GM19193 (cell line): ENCODE measurements around the gene LPCAT1.

Experiments used
- POLR2A ChIP-seq: IDR thresholded peaks from 4 replicates; pipeline ENCODE4 v1.6.1; 2011; ENCODE audit not compliant: insufficient read depth, insufficient read length; ENCODE audit errors: extremely low read depth

The LPCAT1 gene

GRCh38 chr5:1465117-1465516, 58.6 kb downstream of the LPCAT1 start:
- TF ChIP-seq POLR2A, result no peak

DNA sequence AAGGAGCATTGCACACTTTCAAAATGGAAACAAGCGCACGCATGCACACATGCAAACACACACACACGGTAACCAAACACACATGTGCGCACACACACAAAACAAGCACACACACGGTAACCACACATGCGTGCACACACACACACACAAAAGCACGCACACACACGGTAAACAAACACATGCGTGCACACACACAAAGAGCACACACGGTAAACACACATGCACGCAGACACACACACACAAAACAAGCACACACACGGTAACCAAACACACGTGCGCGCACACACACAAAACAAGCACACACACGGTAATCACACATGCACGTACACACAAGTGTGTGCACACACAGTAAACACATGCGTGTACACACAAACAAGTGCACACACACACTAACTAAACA, 59.2 kb downstream of the LPCAT1 start:
- TF ChIP-seq POLR2A, result no peak

DNA sequence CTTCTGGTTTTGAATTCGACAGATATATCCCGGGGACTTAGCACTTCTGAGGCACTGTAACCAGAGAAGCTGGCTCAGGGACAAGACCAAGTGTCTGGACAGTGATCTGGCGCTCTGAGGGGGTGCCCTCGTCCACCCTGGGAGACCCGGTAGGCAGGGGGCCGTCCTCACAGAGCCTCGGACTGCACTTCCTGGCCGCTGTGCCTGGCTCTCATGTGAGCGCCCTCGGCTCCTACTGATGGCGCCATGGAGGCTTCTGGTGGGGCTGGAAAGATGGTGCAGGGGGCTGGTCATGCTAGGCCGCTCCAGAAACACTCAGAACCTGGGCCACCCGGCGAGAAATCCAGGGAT, 59.7 kb downstream of the LPCAT1 start:
- no peak for TF ChIP-seq POLR2A

DNA sequence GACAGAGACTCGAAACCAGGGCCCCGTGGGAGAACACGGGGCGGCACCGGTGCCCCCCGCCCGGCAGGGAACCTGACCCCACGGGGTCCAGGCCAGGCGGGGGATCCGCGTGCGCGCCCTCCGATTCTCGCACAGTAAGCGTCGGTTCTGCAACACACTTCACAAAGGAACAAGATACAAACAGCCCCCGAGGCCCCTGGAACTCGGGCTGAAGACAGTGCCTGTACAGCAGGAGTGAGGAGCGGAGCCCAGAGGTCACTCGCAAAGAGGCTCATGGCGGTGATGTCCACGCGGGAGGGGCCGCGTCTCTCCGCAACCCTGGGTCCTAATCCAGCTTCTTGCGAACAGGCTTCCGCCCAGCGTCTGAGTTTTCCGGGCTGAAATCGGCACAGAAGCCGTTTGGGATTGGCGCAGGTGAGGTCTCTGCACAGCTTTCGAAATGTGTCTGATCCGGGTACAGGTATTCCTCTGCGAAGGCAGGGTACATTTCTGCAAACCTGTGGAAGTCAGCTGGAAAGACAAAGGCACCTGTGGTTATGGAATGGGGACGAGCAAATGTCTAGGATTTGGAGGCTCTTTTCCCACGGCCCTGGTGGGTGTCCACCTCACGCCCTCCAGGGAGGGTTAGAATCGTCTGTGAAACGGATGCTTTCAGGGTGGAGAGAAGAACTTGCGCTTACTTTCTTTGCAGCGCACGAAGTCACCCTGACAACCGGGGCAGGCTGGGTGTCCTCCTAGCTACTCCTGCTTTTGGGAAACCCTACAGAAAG, 60.2 kb downstream of the LPCAT1 start:
- TF ChIP-seq POLR2A, result no peak

- TF ChIP-seq POLR2A, result peak; percentile 11
Observed at GRCh38 chr5:1462358-1462757, 61.4 kb downstream of the LPCAT1 start.

DNA sequence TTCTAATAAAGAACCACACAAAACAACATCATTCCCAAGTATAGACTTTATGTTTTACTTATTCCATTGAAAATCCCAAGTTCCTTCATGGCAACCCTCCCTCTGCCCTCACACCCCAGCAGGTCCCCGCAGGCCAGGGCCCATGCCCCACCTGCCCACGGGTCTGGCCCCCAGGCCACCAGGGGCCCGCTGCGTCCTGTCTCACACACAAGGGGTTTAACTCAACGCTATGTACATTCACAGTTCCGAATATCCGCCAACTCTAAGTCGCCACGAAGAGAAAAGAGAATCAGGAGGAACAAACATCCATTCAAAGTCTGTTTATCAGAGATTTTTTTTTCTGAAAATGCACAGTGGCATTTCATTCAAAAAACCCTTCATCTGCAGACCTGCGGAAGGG, 62.4 kb downstream of the LPCAT1 start:
- TF ChIP-seq POLR2A, result no peak

DNA sequence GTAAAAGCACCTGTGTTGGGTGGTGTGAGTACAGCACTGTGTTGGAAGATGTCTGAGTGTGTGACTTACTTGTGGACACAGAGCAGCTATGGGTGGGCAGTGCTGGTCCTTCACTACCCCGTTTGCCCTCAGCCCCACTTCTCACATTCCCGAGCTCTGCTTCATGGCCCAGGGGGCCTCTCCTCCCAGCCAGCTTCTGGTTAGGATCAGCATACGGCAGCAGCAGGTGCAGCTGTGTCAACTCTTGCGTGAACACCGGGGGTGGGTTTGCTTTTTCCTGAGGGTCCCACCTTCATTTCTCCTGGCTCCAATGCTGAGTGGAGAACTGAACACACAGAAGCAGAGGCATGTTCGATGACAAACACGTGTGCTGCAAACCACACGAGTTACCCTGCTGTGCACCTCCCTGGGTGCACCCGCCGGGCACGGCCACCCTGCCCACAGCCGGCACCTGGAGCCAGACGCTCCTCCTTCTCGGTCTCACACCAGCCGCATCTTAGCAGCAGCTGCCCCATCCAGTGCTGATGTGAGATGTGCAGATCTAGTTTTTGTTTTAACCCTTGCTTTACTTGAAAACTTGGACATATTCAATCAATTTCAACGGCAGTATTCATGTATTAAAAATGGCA, 63.6 kb downstream of the LPCAT1 start:
- TF ChIP-seq POLR2A, result peak; percentile 31

- no peak for TF ChIP-seq POLR2A
Observed at GRCh38 chr5:1453613-1454012, 70.1 kb downstream of the LPCAT1 start.

- no peak for TF ChIP-seq POLR2A
Observed at GRCh38 chr5:1449081-1449630, 74.6 kb downstream of the LPCAT1 start.

- TF ChIP-seq POLR2A, result no peak
Observed at GRCh38 chr5:1448511-1449011, 75.2 kb downstream of the LPCAT1 start.

GRCh38 chr5:1447671-1448361, 75.9 kb downstream of the LPCAT1 start:
- no peak for TF ChIP-seq POLR2A

GRCh38 chr5:1446602-1447343, 77.0 kb downstream of the LPCAT1 start:
- no peak for TF ChIP-seq POLR2A

DNA sequence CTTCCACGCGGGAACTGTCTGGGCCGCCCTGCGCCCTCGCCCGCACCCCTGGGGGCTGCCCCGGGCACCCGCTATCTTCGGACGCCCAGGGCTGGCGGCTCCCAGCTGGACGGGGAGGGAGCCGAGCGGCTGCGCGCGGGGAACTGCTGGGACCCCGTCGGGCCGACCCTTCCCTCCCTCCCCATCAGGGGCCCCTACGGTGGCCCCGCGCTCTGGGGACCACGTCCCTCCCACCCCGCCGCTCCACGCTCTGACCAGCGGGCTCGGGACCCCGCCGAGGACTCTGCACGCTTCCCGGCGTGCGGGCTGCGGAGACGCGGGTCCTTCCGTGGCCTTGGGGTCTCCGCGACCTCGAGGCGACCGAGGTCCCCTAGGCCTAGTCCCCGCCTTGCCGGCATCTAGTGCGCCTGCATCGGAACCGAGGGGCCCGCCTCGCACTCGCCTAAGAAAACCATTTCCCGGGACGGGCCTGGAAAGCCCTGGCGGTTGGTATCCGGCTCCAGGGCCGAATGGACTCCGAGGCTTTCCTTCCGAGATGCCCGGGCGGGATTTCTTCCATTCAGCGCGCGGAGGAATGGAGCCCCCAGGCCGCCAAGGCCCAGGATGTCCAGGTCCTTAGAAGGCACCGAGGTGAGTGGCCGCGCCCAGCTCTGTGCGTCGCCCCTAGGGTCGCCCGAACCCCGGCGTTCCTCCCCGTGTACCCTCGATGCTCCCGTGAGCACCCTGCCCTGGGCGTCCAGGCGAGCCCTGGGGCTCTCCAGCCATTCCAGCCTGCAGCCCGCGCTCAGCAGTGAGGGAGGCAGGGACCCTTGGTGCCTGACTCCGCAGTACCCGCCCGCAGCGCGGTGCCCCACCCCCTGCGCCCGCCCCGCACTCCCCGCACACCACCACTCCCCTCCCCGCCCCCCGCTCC, 77.8 kb downstream of the LPCAT1 start:
- no peak for TF ChIP-seq POLR2A

- TF ChIP-seq POLR2A, result no peak
Observed at GRCh38 chr5:1445313-1445688, 78.5 kb downstream of the LPCAT1 start, which contains the start of gene SLC6A3. TSS of gene SLC6A3 (minus strand) at chr5:1445440. CDS start at chr5:1443197, 2,243 bp downstream.
